ENCODE results near the gene SCAI. TPM values are rescaled to one million over a fixed set of nuclear protein-coding genes. Genes with fewer than 3 reads are reported as not detected.
A peak's percentile ranks its signal among the peaks of the same experiment; 100 is the strongest.
"Not testable (repeated sequence)": the region's sequence is repeated elsewhere in the genome, so short reads cannot be mapped to it uniquely, and the experiment has no call there.

SCAI gene
- total RNA-seq, 1 donor from 2014 or later: 14.9 TPM

- Histone ChIP-seq H3K36me3 (peaks cover 33% of the 10 kb centered on the region), H3K27ac (no peak overlapping the region), H3K4me1 (peaks cover 19% of the 10 kb centered on the region), H3K9me3 (no peaks in the 10 kb centered on the region), H3K4me3 (no peak overlapping the region), H3K27me3 (no peaks in the 10 kb centered on the region)
- DNase-seq: no peak
- ATAC-seq: no peak
- intact Hi-C loops (cut with DNase I): no loop called here
- no peak for TF ChIP-seq CTCF (IDR thresholded peaks at IDR 0.05)
Observed at GRCh38 chr9:125169895-125170294, 26.6 kb upstream of the SCAI start.

GRCh38 chr9:125166762-125167161 lies 23.4 kb upstream of the SCAI start:
- Histone ChIP-seq H3K36me3 (peaks cover 28% of the 10 kb centered on the region), H3K27ac (no peak overlapping the region), H3K4me3 (no peak overlapping the region), H3K27me3 (no peaks in the 10 kb centered on the region), H3K4me1 (peaks cover 5% of the 10 kb centered on the region), H3K9me3 (no peaks in the 10 kb centered on the region)
- DNase-seq (no peak), ATAC-seq (no peak)
- intact Hi-C loops (cut with DNase I): no loop called here
- no peak for TF ChIP-seq CTCF (IDR thresholded peaks at IDR 0.05)

GRCh38 chr9:125162891-125163290 lies 19.6 kb upstream of the SCAI start:
- H3K27me3 ChIP-seq; ATAC-seq; H3K27ac ChIP-seq; intact Hi-C loops (cut with DNase I); H3K4me3 ChIP-seq; H3K9me3 ChIP-seq; DNase-seq; H3K36me3 ChIP-seq: not testable (repeated sequence)
- peaks cover 19% of the 10 kb centered on the region for H3K4me1 ChIP-seq

- H3K9me3 ChIP-seq: no peaks in the 10 kb centered on the region
- intact Hi-C loops (cut with DNase I): no loop called here
- H3K36me3 ChIP-seq: peaks cover 11% of the 10 kb centered on the region
- DNase-seq (no peak), ATAC-seq (peak; percentile 63)
- H3K4me1 ChIP-seq: peaks cover 19% of the 10 kb centered on the region
- H3K4me3 ChIP-seq: no peak overlapping the region
- no peaks in the 10 kb centered on the region for H3K27me3 ChIP-seq
- H3K27ac ChIP-seq: peak overlapping the region; percentile 38
- TF ChIP-seq CTCF (IDR thresholded peaks at IDR 0.05): no peak
Observed at GRCh38 chr9:125161284-125161918, 18.1 kb upstream of the SCAI start.

GRCh38 chr9:125160750-125161149 lies 17.4 kb upstream of the SCAI start:
- no peak for DNase-seq
- peaks cover 18% of the 10 kb centered on the region for H3K36me3 ChIP-seq
- no peaks in the 10 kb centered on the region for H3K27me3 ChIP-seq
- TF ChIP-seq CTCF (IDR thresholded peaks at IDR 0.05): no peak
- no peak overlapping the region for H3K4me3 ChIP-seq
- intact Hi-C loops (cut with DNase I): no loop called here
- H3K9me3 ChIP-seq: no peaks in the 10 kb centered on the region
- peaks cover 19% of the 10 kb centered on the region for H3K4me1 ChIP-seq
- no peak for ATAC-seq
- H3K27ac ChIP-seq: peak overlapping the region; percentile 38

GRCh38 chr9:125156551-125156950 lies 13.2 kb upstream of the SCAI start:
- no peak overlapping the region for H3K4me3 ChIP-seq
- H3K4me1 ChIP-seq: peaks cover 13% of the 10 kb centered on the region
- peaks cover 60% of the 10 kb centered on the region for H3K36me3 ChIP-seq
- ATAC-seq (no peak), DNase-seq (no peak)
- no peak overlapping the region for H3K27ac ChIP-seq
- H3K27me3 ChIP-seq: no peaks in the 10 kb centered on the region
- intact Hi-C loops (cut with DNase I): no loop called here
- H3K9me3 ChIP-seq: no peaks in the 10 kb centered on the region
- no peak for TF ChIP-seq CTCF (IDR thresholded peaks at IDR 0.05)

Measured in upper lobe of right lung (tissue), 1 donor.